ENCODE data around the gene LTB4R. TPM values are rescaled to one million over a fixed set of nuclear protein-coding genes. Genes with fewer than 3 reads are reported as not detected.

LTB4R gene
- polyA plus RNA-seq, 1 donor from 2014 or later, result 4.3 TPM

DNA sequence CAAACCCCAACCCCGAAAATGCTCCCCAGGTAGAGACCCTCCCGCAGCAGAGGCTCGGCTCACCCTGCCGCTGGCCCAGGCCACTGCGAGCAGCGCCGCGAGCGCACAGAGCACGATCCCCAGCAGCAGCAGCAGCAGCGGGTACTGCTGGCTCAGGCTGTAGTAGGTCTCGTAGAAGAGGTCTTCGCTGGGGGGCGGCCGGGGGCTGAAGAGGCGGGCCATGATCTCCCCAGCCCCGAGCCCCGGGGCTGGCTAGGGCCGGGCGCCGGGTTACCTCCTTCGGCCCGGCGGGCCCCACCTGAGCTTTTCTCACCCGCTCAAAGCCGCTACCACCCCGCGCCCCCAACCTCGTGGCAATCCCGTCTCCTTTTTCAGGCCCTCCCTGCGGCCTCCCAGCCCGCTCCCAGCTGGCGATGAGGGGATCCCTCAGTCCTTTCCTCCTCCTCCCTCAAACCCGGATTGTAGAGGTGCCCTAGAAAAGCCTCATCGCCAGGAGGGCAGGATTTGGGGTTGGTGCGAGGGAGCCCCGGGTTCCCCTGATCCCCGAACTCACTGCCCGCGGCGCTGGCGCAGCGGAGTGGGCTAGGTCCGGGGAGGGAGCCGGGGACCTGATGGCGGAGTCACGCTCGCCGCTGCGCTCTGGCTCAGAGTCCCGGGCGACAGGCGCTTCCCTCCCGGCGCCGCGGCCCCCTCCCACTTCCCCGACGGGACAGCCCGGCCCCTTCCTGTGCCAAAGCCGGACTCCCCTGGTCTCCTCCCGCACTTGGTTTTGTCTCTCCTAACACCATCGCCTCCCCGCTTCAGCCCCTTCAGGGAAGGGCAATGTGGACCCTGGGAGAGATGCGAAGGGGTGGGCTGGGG lies 23.4 kb downstream of the LTB4R start, which contains the start of gene ADCY4:
Gene ADCY4 (minus strand): TSS at position 641 of the 861 bp plus-strand sequence. CDS start 419 bp downstream, at position 222.
- Histone ChIP-seq H3K27ac (ENCODE audit: low read length) (no peak within 1 kb of the TSS), H2AFZ (ENCODE audit: low read depth, low read length) (no peak within 1 kb of the TSS), H3K79me2 (replicated peaks; ENCODE audit: insufficient read depth, low read length) (no peaks in the 10 kb centered on the region), H3K27me3 (ENCODE audit: insufficient read depth, low read depth, low read length) (peaks cover 93% of the 10 kb centered on the region), H3K9me3 (ENCODE audit: low read length) (no peaks in the 10 kb centered on the region), H4K20me1 (ENCODE audit: insufficient read depth) (no peaks in the 10 kb centered on the region), H3K4me2 (ENCODE audit: low read length) (no peak within 1 kb of the TSS), H3K36me3 (ENCODE audit: insufficient read depth, low read length) (no peaks in the 10 kb centered on the region), H3K9ac (ENCODE audit: low read length) (no peak within 1 kb of the TSS), H3K4me3 (ENCODE audit: low read length) (peak within 1 kb of the TSS; percentile 56), H3K9me2 (ENCODE audit: insufficient read depth, low read length) (no peaks in the 10 kb centered on the region), H3F3A (ENCODE audit: insufficient read depth, low read length, poor library complexity, severe bottlenecking) (no peaks in the 10 kb centered on the region)
- TF ChIP-seq EP300 (conservative IDR thresholded peaks at IDR 0.05; ENCODE audit: poor library complexity, severe bottlenecking) (no peak), EZH2 (IDR thresholded peaks at IDR 0.05; ENCODE audit: borderline replicate concordance, insufficient read depth, low read length, poor library complexity, severe bottlenecking) (peak; percentile 57)

GRCh38 chr14:24335461-24336171 lies 24.3 kb downstream of the LTB4R start:
- Histone ChIP-seq H3K27me3 (ENCODE audit: insufficient read depth, low read depth, low read length) (peaks cover 98% of the 10 kb centered on the region), H3F3A (ENCODE audit: insufficient read depth, low read length, poor library complexity, severe bottlenecking) (no peaks in the 10 kb centered on the region), H3K4me3 (ENCODE audit: low read length) (no peak overlapping the region), H3K4me2 (ENCODE audit: low read length) (no peak overlapping the region), H2AFZ (ENCODE audit: low read depth, low read length) (no peak overlapping the region), H3K9me3 (ENCODE audit: low read length) (no peaks in the 10 kb centered on the region), H3K79me2 (replicated peaks; ENCODE audit: insufficient read depth, low read length) (no peaks in the 10 kb centered on the region), H4K20me1 (ENCODE audit: insufficient read depth) (no peaks in the 10 kb centered on the region), H3K36me3 (ENCODE audit: insufficient read depth, low read length) (no peaks in the 10 kb centered on the region), H3K27ac (ENCODE audit: low read length) (no peak overlapping the region), H3K9me2 (ENCODE audit: insufficient read depth, low read length) (no peaks in the 10 kb centered on the region), H3K9ac (ENCODE audit: low read length) (no peak overlapping the region)
- TF ChIP-seq SMC3 (conservative IDR thresholded peaks at IDR 0.05; ENCODE audit: poor library complexity) (no peak), MXI1 (conservative IDR thresholded peaks at IDR 0.05; ENCODE audit: poor library complexity, severe bottlenecking) (no peak), POLR2AphosphoS5 (IDR thresholded peaks at IDR 0.05) (no peak), EZH2 (IDR thresholded peaks at IDR 0.05; ENCODE audit: borderline replicate concordance, insufficient read depth, low read length, poor library complexity, severe bottlenecking) (no peak), TAF1 (IDR thresholded peaks at IDR 0.05; ENCODE audit: low read depth) (no peak), EP300 (conservative IDR thresholded peaks at IDR 0.05; ENCODE audit: poor library complexity, severe bottlenecking) (no peak), RAD21 (conservative IDR thresholded peaks at IDR 0.05) (no peak)
- TF ChIP-seq, protein P1, sequence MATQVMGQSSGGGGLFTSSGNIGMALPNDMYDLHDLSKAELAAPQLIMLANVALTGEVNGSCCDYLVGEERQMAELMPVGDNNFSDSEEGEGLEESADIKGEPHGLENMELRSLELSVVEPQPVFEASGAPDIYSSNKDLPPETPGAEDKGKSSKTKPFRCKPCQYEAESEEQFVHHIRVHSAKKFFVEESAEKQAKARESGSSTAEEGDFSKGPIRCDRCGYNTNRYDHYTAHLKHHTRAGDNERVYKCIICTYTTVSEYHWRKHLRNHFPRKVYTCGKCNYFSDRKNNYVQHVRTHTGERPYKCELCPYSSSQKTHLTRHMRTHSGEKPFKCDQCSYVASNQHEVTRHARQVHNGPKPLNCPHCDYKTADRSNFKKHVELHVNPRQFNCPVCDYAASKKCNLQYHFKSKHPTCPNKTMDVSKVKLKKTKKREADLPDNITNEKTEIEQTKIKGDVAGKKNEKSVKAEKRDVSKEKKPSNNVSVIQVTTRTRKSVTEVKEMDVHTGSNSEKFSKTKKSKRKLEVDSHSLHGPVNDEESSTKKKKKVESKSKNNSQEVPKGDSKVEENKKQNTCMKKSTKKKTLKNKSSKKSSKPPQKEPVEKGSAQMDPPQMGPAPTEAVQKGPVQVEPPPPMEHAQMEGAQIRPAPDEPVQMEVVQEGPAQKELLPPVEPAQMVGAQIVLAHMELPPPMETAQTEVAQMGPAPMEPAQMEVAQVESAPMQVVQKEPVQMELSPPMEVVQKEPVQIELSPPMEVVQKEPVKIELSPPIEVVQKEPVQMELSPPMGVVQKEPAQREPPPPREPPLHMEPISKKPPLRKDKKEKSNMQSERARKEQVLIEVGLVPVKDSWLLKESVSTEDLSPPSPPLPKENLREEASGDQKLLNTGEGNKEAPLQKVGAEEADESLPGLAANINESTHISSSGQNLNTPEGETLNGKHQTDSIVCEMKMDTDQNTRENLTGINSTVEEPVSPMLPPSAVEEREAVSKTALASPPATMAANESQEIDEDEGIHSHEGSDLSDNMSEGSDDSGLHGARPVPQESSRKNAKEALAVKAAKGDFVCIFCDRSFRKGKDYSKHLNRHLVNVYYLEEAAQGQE (IDR thresholded peaks at IDR 0.05; ENCODE audit: borderline replicate concordance), result no peak
- TF ChIP-seq, protein P2, sequence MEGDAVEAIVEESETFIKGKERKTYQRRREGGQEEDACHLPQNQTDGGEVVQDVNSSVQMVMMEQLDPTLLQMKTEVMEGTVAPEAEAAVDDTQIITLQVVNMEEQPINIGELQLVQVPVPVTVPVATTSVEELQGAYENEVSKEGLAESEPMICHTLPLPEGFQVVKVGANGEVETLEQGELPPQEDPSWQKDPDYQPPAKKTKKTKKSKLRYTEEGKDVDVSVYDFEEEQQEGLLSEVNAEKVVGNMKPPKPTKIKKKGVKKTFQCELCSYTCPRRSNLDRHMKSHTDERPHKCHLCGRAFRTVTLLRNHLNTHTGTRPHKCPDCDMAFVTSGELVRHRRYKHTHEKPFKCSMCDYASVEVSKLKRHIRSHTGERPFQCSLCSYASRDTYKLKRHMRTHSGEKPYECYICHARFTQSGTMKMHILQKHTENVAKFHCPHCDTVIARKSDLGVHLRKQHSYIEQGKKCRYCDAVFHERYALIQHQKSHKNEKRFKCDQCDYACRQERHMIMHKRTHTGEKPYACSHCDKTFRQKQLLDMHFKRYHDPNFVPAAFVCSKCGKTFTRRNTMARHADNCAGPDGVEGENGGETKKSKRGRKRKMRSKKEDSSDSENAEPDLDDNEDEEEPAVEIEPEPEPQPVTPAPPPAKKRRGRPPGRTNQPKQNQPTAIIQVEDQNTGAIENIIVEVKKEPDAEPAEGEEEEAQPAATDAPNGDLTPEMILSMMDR (IDR thresholded peaks at IDR 0.05; ENCODE audit: poor library complexity, severe bottlenecking), result no peak
